GM18502 (cell line): ENCODE measurements around the gene SOX12.

Experiments used
- ATAC-seq: cut with Tn5 transposase; IDR thresholded peaks from one replicate; pipeline ENCODE4 v1.9.1; 2021; ENCODE audit warnings: mild to moderate bottlenecking; ENCODE audit not compliant: unreplicated experiment, poor library complexity

Gene SOX12

GRCh38 chr20:325045-325888 lies at the start of gene SOX12:
Gene SOX12 (plus strand): TSS chr20:325552. CDS start chr20:325925, 373 bp downstream.
- peak; percentile 71 for ATAC-seq

- ATAC-seq, result no peak
These were observed 49.6 kb upstream of the SOX12 start for GRCh38 chr20:275791-276190.

- no peak for ATAC-seq
These were observed 48.5 kb upstream of the SOX12 start for GRCh38 chr20:276620-277495.

- ATAC-seq, result no peak
These were observed 47.9 kb upstream of the SOX12 start for GRCh38 chr20:277496-277781.

GRCh38 chr20:278181-278580 lies 47.2 kb upstream of the SOX12 start:
- no peak for ATAC-seq

- no peak for ATAC-seq
These were observed 46.5 kb upstream of the SOX12 start for GRCh38 chr20:278607-279571.

GRCh38 chr20:284172-284571 lies 41.2 kb upstream of the SOX12 start:
- no peak for ATAC-seq

- ATAC-seq, result no peak
These were observed 38.8 kb upstream of the SOX12 start for GRCh38 chr20:286508-286907.

GRCh38 chr20:288956-289692 lies 36.2 kb upstream of the SOX12 start:
- ATAC-seq, result no peak

GRCh38 chr20:289693-290083 lies 35.7 kb upstream of the SOX12 start:
- no peak for ATAC-seq

GRCh38 chr20:290084-290831 lies 35.1 kb upstream of the SOX12 start, which contains the start of gene C20orf96:
Gene C20orf96 (minus strand): TSS chr20:290750. CDS start chr20:290610, 140 bp downstream.
- peak; percentile 91 for ATAC-seq

- no peak for ATAC-seq
These were observed 30.8 kb upstream of the SOX12 start for GRCh38 chr20:294602-295001.

GRCh38 chr20:295804-296203 lies 29.5 kb upstream of the SOX12 start:
- no peak for ATAC-seq

GRCh38 chr20:297098-297924 lies 28.0 kb upstream of the SOX12 start, which contains the start of gene ZCCHC3:
Gene ZCCHC3 (plus strand): TSS chr20:297570. CDS start chr20:297587, 17 bp downstream.
- peak; percentile 82 for ATAC-seq

- ATAC-seq, result peak; percentile 24
These were observed 27.2 kb upstream of the SOX12 start for GRCh38 chr20:297925-298775.

- no peak for ATAC-seq
These were observed 26.5 kb upstream of the SOX12 start for GRCh38 chr20:298776-299391.
